A549 (cell line): ENCODE measurements around the gene DNAI4. TPM values are rescaled to one million over a fixed set of nuclear protein-coding genes. Genes with fewer than 3 reads are reported as not detected.

Experiments used
- ATAC-seq, 2 experiments: fragments of 200-7000 bp in 1 of 2; fragments of >200 bp in 1 of 2; cut with Nextera tagmentation in 1 of 2; cut with Tn5 transposase in 1 of 2; 3 replicates each; pipeline versions ENCODE4 v1.8.0 to v1.9.1; 2018 to 2020; ENCODE audit warnings: mild to moderate bottlenecking in 1 of 2, moderate library complexity in 1 of 2
- CTCF ChIA-PET: fragments of 300-600 bp; sonication (Branson Sonifier 250); formaldehyde crosslinking; extraction: SDS; loops from one replicate; lab custom pipeline; 2021; ENCODE audit warnings: antibody characterized with exemption, inconsistent platforms; lab: Yijun Ruan, JAX
- POLR2A ChIA-PET: fragments of 350-600 bp; formaldehyde crosslinking; extraction: SDS; loops from one replicate; lab custom pipeline; 2021; ENCODE audit warnings: antibody characterized with exemption, inconsistent platforms; lab: Yijun Ruan, JAX
- DNase-seq, 2 experiments: peaks; one replicate each; pipeline versions ENCODE4 v3.0.0 to v3.0.0-alpha.2; 2011 to 2016; ENCODE audit warnings: low read depth in 1 of 2, low spot score in 1 of 2
- FAIRE-seq: peaks from 2 replicates; lab custom pipeline; 2011; peaks lifted over from hg19 to GRCh38; lab: Jason Lieb, UNC
- H3K27ac ChIP-seq, 2 experiments: fragments of >200 bp; sonication (Bioruptor Twin); formaldehyde crosslinking; 3 replicates each; pipeline ENCODE4 v1.5.1; 2016 to 2017
- H3K4me1 ChIP-seq: fragments of >200 bp; sonication (Bioruptor Twin); formaldehyde crosslinking; 3 replicates; pipeline ENCODE4 v1.6.1; 2016
- H3K4me2 ChIP-seq: fragments of >200 bp; sonication (Bioruptor Twin); formaldehyde crosslinking; 3 replicates; pipeline ENCODE4 v1.6.1; 2016
- H3K4me3 ChIP-seq: fragments of >200 bp; sonication (Bioruptor Twin); formaldehyde crosslinking; 3 replicates; pipeline ENCODE4 v1.5.1; 2016
- H3K9me3 ChIP-seq: fragments of >200 bp; sonication (Bioruptor Twin); formaldehyde crosslinking; 3 replicates; pipeline ENCODE4 v1.6.1; 2016
- CEBPB ChIP-seq, 2 experiments: fragments of >200 bp in 1 of 2; sonication (Bioruptor Twin) in 1 of 2; formaldehyde crosslinking in 1 of 2; IDR thresholded peaks; 2 replicates each; pipeline ENCODE4 v1.6.1; 2012 to 2016
- CHD4 ChIP-seq: fragments of 200-600 bp; sonication (generic); IDR thresholded peaks from 2 replicates; pipeline ENCODE4 v1.6.1; 2016; ENCODE audit warnings: antibody characterized with exemption, mild to moderate bottlenecking, borderline replicate concordance
- EHMT2 ChIP-seq: fragments of 200-600 bp; sonication (generic); IDR thresholded peaks from 2 replicates; pipeline ENCODE4 v1.6.1; 2016; ENCODE audit warnings: antibody characterized with exemption, low read depth, mild to moderate bottlenecking, moderate library complexity
- ESRRA ChIP-seq: fragments of 150-350 bp; IDR thresholded peaks from 2 replicates; pipeline ENCODE4 v1.6.1; 2014; ENCODE audit warnings: mild to moderate bottlenecking, low read length, borderline replicate concordance
- FOSL2 ChIP-seq, 2 experiments: fragments of 450-650 bp in 1 of 2; fragments of >200 bp in 1 of 2; sonication (Bioruptor Twin) in 1 of 2; formaldehyde crosslinking; IDR thresholded peaks; 2 replicates each; pipeline versions ENCODE4 v1.5.0 to v1.6.1; 2016 to 2020; ENCODE audit warnings: mild to moderate bottlenecking in 1 of 2, moderate library complexity in 1 of 2
- HDAC2 ChIP-seq: fragments of 200-600 bp; sonication (generic); IDR thresholded peaks from 2 replicates; pipeline ENCODE4 v1.6.1; 2016
- HEYL ChIP-seq: fragments of 250-450 bp; sonication (Bioruptor Pico); IDR thresholded peaks from 2 replicates; pipeline ENCODE4 v1.8.0; 2021; ENCODE audit warnings: mild to moderate bottlenecking, moderate library complexity
- HOXB13 ChIP-seq: fragments of 250-450 bp; sonication (Bioruptor Pico); IDR thresholded peaks from 2 replicates; pipeline ENCODE4 v1.5.0; 2020; ENCODE audit warnings: low read depth, mild to moderate bottlenecking, moderate library complexity
- JUN ChIP-seq, 2 experiments: fragments of >200 bp; sonication (Bioruptor Twin); formaldehyde crosslinking; IDR thresholded peaks; 2 replicates in 1 of 2; 3 replicates in 1 of 2; pipeline ENCODE4 v1.6.1; 2016 to 2017
- JUNB ChIP-seq: fragments of >200 bp; sonication (Bioruptor Twin); formaldehyde crosslinking; IDR thresholded peaks from 2 replicates; pipeline ENCODE4 v1.6.1; 2016
- KDM5A ChIP-seq: fragments of 200-600 bp; sonication (generic); IDR thresholded peaks from 2 replicates; pipeline ENCODE4 v1.6.1; 2016; ENCODE audit warnings: antibody characterized with exemption, mild to moderate bottlenecking
- MAFK ChIP-seq: fragments of 450-650 bp; IDR thresholded peaks from 2 replicates; pipeline ENCODE4 v1.6.1; 2014; ENCODE audit not compliant: partially characterized antibody
- MAZ ChIP-seq: fragments of 150-350 bp; IDR thresholded peaks from 2 replicates; pipeline ENCODE4 v1.6.1; 2014; ENCODE audit warnings: antibody characterized with exemption, low read depth, low read length, borderline replicate concordance
- MYC ChIP-seq: IDR thresholded peaks from 2 replicates; pipeline ENCODE4 v1.6.1; 2012; ENCODE audit warnings: mild to moderate bottlenecking, inconsistent platforms, low read length, improper control_type of control experiment, borderline replicate concordance
- NFE2L2 ChIP-seq: fragments of 150-350 bp; conservative IDR thresholded peaks from 2 replicates; pipeline ENCODE4 v1.6.1; 2014; ENCODE audit warnings: low read length
- NR3C1 ChIP-seq: fragments of >200 bp; sonication (Bioruptor Twin); formaldehyde crosslinking; IDR thresholded peaks from 3 replicates; pipeline ENCODE4 v1.6.1; 2017
- POLR2AphosphoS2 ChIP-seq: conservative IDR thresholded peaks from 2 replicates; pipeline ENCODE4 v1.6.1; 2012; ENCODE audit warnings: low read length, improper control_type of control experiment, inconsistent platforms
- RCOR1 ChIP-seq: fragments of 150-350 bp; IDR thresholded peaks from 2 replicates; pipeline ENCODE4 v1.6.1; 2014; ENCODE audit warnings: antibody characterized with exemption, low read length, low read depth
- RFX5 ChIP-seq: fragments of 450-650 bp; IDR thresholded peaks from 2 replicates; pipeline ENCODE4 v1.7.1; 2014; ENCODE audit warnings: antibody characterized with exemption, mild to moderate bottlenecking, moderate library complexity
- RNF2 ChIP-seq: fragments of 200-600 bp; sonication (generic); IDR thresholded peaks from 2 replicates; pipeline ENCODE4 v1.6.1; 2016; ENCODE audit warnings: low read depth, mild to moderate bottlenecking, antibody characterized with exemption, moderate library complexity, borderline replicate concordance
- SMC3 ChIP-seq: fragments of >200 bp; sonication (Bioruptor Twin); formaldehyde crosslinking; IDR thresholded peaks from 3 replicates; pipeline ENCODE4 v1.6.1; 2018; ENCODE audit warnings: inconsistent platforms
- TFCP2L1 ChIP-seq: fragments of 250-450 bp; sonication (Bioruptor Pico); IDR thresholded peaks from 2 replicates; pipeline ENCODE4 v1.5.0; 2021; ENCODE audit warnings: mild to moderate bottlenecking
- ZC3H11A ChIP-seq: fragments of 450-650 bp; IDR thresholded peaks from 2 replicates; pipeline ENCODE4 v1.6.1; 2014; ENCODE audit warnings: antibody characterized with exemption, mild to moderate bottlenecking
- ZFP36 ChIP-seq: fragments of 450-650 bp; IDR thresholded peaks from 2 replicates; pipeline ENCODE4 v1.6.1; 2014; ENCODE audit warnings: borderline replicate concordance; ENCODE audit not compliant: partially characterized antibody
- ZSCAN20 ChIP-seq: fragments of 250-450 bp; sonication (Bioruptor Pico); IDR thresholded peaks from 2 replicates; pipeline ENCODE4 v1.8.0; 2022; ENCODE audit warnings: mild to moderate bottlenecking, moderate library complexity
- WGBS: methylation state at CpG from one replicate; pipeline ENCODE4 v1.1.6; 2017; ENCODE audit errors: missing lambda C conversion rate; 5-methylcytosine and 5-hydroxymethylcytosine counted together
- polyA plus RNA-seq, 4 experiments: library from polyadenylated mRNA; depleted of rRNA in 3 of 4; stranded (reverse); fragments of >200 nt; fragmentation: RNase III in 1 of 4; extraction: RNeasy Plus Mini Kit Qiagen cat#74134 plus additional on column Dnase treatment in 1 of 4; gene quantifications; 2 replicates in 3 of 4; 3 replicates in 1 of 4; pipeline ENCODE4 v1.2.3, GENCODE V29; 2011 to 2017
- TF ChIP-seq, protein P1 (sequence below): fragments of 150-350 bp; IDR thresholded peaks from 2 replicates; pipeline ENCODE4 v1.6.1; 2014; ENCODE audit warnings: low read depth, mild to moderate bottlenecking, low read length
- TF ChIP-seq, protein P2 (sequence below): IDR thresholded peaks from 2 replicates; pipeline ENCODE4 v1.6.1; 2012
- TF ChIP-seq, protein P3 (sequence below): fragments of >200 bp; sonication (Bioruptor Twin); formaldehyde crosslinking; IDR thresholded peaks from 3 replicates; pipeline ENCODE4 v1.6.1; 2016
- TF ChIP-seq, protein P4 (sequence below): IDR thresholded peaks from 2 replicates; pipeline ENCODE4 v1.6.1; 2012

The DNAI4 gene
- polyA plus RNA-seq, 2 of the 4 experiments (the other 2 are of a cell fraction): 1.3 to 4.7 TPM

DNA sequence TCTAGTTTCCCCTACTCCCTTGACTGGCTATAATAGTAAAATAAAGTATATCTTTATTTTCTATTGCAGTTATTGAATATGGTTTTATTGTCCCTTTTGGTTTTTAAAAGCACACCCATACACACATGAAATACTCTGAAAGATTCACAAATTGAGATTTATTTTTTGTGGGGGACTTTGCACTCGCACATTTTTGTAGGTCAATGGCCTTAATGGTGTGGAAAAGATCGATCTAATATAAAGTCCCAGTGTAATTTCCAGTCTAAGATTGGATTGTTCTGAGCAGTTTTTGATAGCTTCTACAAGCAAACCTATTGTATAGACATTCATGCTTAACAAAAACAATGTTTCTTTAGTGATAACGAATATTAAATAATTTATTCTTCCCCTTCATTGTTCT is 64.1 kb downstream of the DNAI4 start:
- no peak for DNase-seq
- Histone ChIP-seq H3K4me2 (no peak overlapping the region), H3K4me3 (no peak overlapping the region), H3K9me3 (no peaks in the 10 kb centered on the region), H3K4me1 (no peaks in the 10 kb centered on the region), H3K27ac (no peak overlapping the region)
- ATAC-seq: no peak
- CTCF ChIA-PET: interaction anchor here (0.9 kb wide), 1 partner anchor 20 kb away, joined by 3 read pairs; no protein-coding TSS in a partner anchor
- POLR2A ChIA-PET: no interaction called here
- TF ChIP-seq ZFP36 (no peak), JUN (IDR thresholded peaks at IDR 0.05) (no peak), KDM5A (no peak), POLR2AphosphoS2 (no peak), TFCP2L1 (CRISPR knock-in tag) (no peak), NR3C1 (no peak), MYC (no peak), ZSCAN20 (CRISPR knock-in tag) (no peak), ESRRA (no peak), RFX5 (no peak), HEYL (CRISPR knock-in tag) (no peak), EHMT2 (no peak), JUNB (no peak)
- no peak for FAIRE-seq
- 33% methylated on average over 3 of the region's 3 CpGs for WGBS

DNA sequence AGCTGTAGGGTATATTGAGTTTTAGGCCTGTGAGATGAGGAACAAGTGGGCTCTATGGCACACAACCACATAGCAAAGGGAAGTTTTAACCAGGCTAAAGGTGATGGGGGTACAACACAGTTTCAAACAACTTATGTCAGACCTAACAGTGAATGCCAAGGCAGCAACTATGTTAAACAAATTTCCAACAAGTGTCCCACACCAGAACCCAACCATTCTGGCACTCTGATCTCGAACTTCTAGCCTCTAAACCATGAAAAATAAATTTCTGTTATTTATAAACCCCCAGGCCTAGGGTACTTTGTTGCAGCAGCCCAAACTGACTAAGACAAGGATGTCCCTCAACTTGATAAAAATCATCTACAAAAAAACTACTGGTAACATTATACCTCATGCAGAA is 71.3 kb downstream of the DNAI4 start:
- WGBS: 15% methylated on average over 1 of the region's 1 CpG
- DNase-seq: no peak
- ChIA-PET POLR2A (no interaction called here), CTCF (no interaction called here)
- Histone ChIP-seq H3K9me3 (no peaks in the 10 kb centered on the region), H3K4me3 (no peak overlapping the region), H3K27ac (no peak overlapping the region), H3K4me2 (no peak overlapping the region), H3K4me1 (no peaks in the 10 kb centered on the region)
- ATAC-seq: no peak
- no peak for FAIRE-seq
- no peak for TF ChIP-seq RCOR1
- no peak for TF ChIP-seq SMC3
- no peak for TF ChIP-seq EHMT2
- TF ChIP-seq CEBPB (IDR thresholded peaks at IDR 0.05): no peak
- TF ChIP-seq, protein P1, sequence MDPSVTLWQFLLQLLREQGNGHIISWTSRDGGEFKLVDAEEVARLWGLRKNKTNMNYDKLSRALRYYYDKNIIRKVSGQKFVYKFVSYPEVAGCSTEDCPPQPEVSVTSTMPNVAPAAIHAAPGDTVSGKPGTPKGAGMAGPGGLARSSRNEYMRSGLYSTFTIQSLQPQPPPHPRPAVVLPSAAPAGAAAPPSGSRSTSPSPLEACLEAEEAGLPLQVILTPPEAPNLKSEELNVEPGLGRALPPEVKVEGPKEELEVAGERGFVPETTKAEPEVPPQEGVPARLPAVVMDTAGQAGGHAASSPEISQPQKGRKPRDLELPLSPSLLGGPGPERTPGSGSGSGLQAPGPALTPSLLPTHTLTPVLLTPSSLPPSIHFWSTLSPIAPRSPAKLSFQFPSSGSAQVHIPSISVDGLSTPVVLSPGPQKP: no peak
- no peak for TF ChIP-seq HDAC2
- TF ChIP-seq CHD4: no peak
- no peak for TF ChIP-seq RNF2
- TF ChIP-seq FOSL2 (IDR thresholded peaks at IDR 0.05): no peak
- TF ChIP-seq FOSL2 (CRISPR knock-in tag; IDR thresholded peaks at IDR 0.05): no peak
- TF ChIP-seq MAFK: no peak
- TF ChIP-seq, protein P2, sequence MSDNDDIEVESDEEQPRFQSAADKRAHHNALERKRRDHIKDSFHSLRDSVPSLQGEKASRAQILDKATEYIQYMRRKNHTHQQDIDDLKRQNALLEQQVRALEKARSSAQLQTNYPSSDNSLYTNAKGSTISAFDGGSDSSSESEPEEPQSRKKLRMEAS: no peak
- TF ChIP-seq, protein P3, sequence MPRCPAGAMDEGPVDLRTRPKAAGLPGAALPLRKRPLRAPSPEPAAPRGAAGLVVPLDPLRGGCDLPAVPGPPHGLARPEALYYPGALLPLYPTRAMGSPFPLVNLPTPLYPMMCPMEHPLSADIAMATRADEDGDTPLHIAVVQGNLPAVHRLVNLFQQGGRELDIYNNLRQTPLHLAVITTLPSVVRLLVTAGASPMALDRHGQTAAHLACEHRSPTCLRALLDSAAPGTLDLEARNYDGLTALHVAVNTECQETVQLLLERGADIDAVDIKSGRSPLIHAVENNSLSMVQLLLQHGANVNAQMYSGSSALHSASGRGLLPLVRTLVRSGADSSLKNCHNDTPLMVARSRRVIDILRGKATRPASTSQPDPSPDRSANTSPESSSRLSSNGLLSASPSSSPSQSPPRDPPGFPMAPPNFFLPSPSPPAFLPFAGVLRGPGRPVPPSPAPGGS: no peak
- TF ChIP-seq ZC3H11A: no peak

DNA sequence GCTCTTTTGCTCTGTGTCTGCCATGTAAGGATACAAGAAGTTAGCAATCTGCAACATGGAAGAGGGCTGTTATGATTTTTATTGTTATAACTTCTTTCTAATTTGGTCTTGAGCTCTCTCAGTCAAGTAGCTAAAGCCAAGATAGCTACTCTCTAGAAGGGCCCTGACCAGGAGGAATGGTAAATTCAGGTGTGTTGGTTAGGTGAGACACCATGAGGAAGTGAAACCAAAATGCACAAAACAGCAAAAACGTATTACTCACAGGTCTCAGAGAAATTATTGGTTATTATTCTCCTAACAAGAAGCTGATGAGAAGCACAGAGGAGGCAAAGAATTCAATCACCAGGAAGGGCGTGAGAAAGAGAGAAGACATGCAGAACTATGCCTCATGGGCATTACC is 71.8 kb downstream of the DNAI4 start:
- Histone ChIP-seq H3K9me3 (no peaks in the 10 kb centered on the region), H3K4me3 (no peak overlapping the region), H3K27ac (no peak overlapping the region), H3K4me2 (no peak overlapping the region), H3K4me1 (no peaks in the 10 kb centered on the region)
- no peak for TF ChIP-seq HOXB13
- TF ChIP-seq MAZ: no peak
- TF ChIP-seq, protein P4, sequence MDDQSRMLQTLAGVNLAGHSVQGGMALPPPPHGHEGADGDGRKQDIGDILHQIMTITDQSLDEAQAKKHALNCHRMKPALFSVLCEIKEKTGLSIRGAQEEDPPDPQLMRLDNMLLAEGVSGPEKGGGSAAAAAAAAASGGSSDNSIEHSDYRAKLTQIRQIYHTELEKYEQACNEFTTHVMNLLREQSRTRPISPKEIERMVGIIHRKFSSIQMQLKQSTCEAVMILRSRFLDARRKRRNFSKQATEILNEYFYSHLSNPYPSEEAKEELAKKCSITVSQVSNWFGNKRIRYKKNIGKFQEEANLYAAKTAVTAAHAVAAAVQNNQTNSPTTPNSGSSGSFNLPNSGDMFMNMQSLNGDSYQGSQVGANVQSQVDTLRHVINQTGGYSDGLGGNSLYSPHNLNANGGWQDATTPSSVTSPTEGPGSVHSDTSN: no peak
- TF ChIP-seq NFE2L2: no peak
- no peak for TF ChIP-seq HDAC2
- no peak for DNase-seq
- whole genome bisulfite sequencing: 41% methylated on average over 2 of the region's 2 CpGs
- no peak for ATAC-seq
- no peak for FAIRE-seq
- ChIA-PET POLR2A (no interaction called here), CTCF (interaction anchor here (0.6 kb wide), 1 partner anchor 32 kb away, joined by 3 read pairs; no protein-coding TSS in a partner anchor)
